K562 (cell line): ENCODE data around the gene ALG14.

ENCODE experiments used
- CREB1 ChIP-seq, 2 experiments: sonication (generic) in 1 of 2; formaldehyde crosslinking in 1 of 2; IDR thresholded peaks; 2 replicates each; pipeline versions ENCODE4 v1.6.1 to v1.8.0; 2012 to 2022; ENCODE audit warnings: inconsistent platforms in 1 of 2, mild to moderate bottlenecking in 1 of 2, missing genetic modification reagents in 1 of 2, moderate library complexity in 1 of 2
- ESRRA ChIP-seq: fragments of 450-650 bp; IDR thresholded peaks from 2 replicates; pipeline ENCODE4 v1.6.1; 2014; ENCODE audit warnings: low read depth, mild to moderate bottlenecking, moderate library complexity, borderline replicate concordance
- JUN ChIP-seq, 2 experiments: sonication (generic) in 1 of 2; formaldehyde crosslinking in 1 of 2; IDR thresholded peaks; 2 replicates each; pipeline versions ENCODE4 v1.6.1 to v1.8.0; 2012 to 2022; ENCODE audit warnings: borderline replicate concordance in 2 of 2, mild to moderate bottlenecking in 2 of 2, improper control_type of control experiment in 1 of 2, low read depth in 1 of 2, low read length in 1 of 2, missing genetic modification reagents in 1 of 2
- MAFF ChIP-seq: IDR thresholded peaks from 2 replicates; pipeline ENCODE4 v1.6.1; 2012; ENCODE audit warnings: low read length, improper control_type of control experiment
- SMAD1 ChIP-seq: fragments of 150-350 bp; IDR thresholded peaks from 2 replicates; pipeline ENCODE4 v1.6.1; 2014; ENCODE audit warnings: low read length, low read depth; ENCODE audit not compliant: partially characterized antibody
- ZFP30 ChIP-seq: fragments of 250-450 bp; sonication (Bioruptor Pico); IDR thresholded peaks from 2 replicates; pipeline ENCODE4 v1.8.0; 2022; ENCODE audit warnings: moderate library complexity, mild to moderate bottlenecking, inconsistent platforms, borderline replicate concordance
- ZNF197 ChIP-seq: fragments of 200-800 bp; sonication (Bioruptor generic); IDR thresholded peaks from 2 replicates; pipeline ENCODE4 v1.6.1; 2016; ENCODE audit warnings: low read depth, missing genetic modification characterization, missing compliant biosample characterization
- ZNF3 ChIP-seq: fragments of 250-450 bp; sonication (Bioruptor Pico); IDR thresholded peaks from 2 replicates; pipeline ENCODE4 v1.5.0; 2021; ENCODE audit warnings: mild to moderate bottlenecking, moderate library complexity
- ZNF384 ChIP-seq: IDR thresholded peaks from 2 replicates; pipeline ENCODE4 v1.6.1; 2012; ENCODE audit warnings: low read depth, low read length, improper control_type of control experiment
- ZNF408 ChIP-seq: fragments of 250-450 bp; sonication (Bioruptor Pico); IDR thresholded peaks from 2 replicates; pipeline ENCODE4 v1.4.0; 2020; ENCODE audit warnings: low read depth, mild to moderate bottlenecking, moderate library complexity
- TF ChIP-seq, protein P1 (sequence below): sonication (generic); formaldehyde crosslinking; IDR thresholded peaks from 2 replicates; pipeline ENCODE4 v1.8.1; 2023; ENCODE audit warnings: mild to moderate bottlenecking, missing genetic modification reagents
- TF ChIP-seq, protein P2 (sequence below): fragments of 250-450 bp; sonication (Bioruptor Pico); IDR thresholded peaks from 2 replicates; pipeline ENCODE4 v1.4.0; 2020; ENCODE audit warnings: mild to moderate bottlenecking
- TF ChIP-seq, protein P3 (sequence below): sonication (generic); formaldehyde crosslinking; IDR thresholded peaks from 2 replicates; pipeline ENCODE4 v1.5.0; 2020; ENCODE audit warnings: missing genetic modification reagents

DNA sequence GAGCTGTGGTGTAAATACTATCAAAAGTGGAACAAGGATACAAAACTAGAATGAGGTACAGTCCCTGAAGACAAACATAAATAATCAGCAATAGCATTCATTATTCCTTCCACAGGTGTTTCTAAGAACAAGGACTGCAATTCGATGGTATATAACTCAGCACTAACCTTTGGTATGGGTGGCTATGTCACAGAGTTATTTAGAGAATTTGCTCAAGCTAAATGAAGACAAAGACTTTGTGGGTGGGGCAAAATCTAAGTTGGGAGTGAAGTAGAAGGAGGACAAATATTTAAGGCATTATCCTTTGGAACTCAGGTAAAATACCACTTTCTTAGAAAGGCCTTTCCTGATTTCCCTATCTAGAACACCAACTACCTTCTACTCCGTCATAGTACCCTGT is 94.3 kb downstream of the ALG14 start:
- no peak for TF ChIP-seq ZNF3
- TF ChIP-seq ZNF197 (CRISPR knock-in tag) = no peak
- TF ChIP-seq, protein P1, sequence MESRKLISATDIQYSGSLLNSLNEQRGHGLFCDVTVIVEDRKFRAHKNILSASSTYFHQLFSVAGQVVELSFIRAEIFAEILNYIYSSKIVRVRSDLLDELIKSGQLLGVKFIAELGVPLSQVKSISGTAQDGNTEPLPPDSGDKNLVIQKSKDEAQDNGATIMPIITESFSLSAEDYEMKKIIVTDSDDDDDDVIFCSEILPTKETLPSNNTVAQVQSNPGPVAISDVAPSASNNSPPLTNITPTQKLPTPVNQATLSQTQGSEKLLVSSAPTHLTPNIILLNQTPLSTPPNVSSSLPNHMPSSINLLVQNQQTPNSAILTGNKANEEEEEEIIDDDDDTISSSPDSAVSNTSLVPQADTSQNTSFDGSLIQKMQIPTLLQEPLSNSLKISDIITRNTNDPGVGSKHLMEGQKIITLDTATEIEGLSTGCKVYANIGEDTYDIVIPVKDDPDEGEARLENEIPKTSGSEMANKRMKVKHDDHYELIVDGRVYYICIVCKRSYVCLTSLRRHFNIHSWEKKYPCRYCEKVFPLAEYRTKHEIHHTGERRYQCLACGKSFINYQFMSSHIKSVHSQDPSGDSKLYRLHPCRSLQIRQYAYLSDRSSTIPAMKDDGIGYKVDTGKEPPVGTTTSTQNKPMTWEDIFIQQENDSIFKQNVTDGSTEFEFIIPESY (CRISPR knock-in tag) = no peak
- TF ChIP-seq MAFF = no peak
- no peak for TF ChIP-seq ZFP30 (CRISPR knock-in tag)
- no peak for TF ChIP-seq JUN (IDR thresholded peaks at IDR 0.05; ENCODE audit: borderline replicate concordance, low read depth, low read length)
- TF ChIP-seq JUN (CRISPR knock-in tag; IDR thresholded peaks at IDR 0.05; ENCODE audit: borderline replicate concordance) = no peak
- TF ChIP-seq, protein P2, sequence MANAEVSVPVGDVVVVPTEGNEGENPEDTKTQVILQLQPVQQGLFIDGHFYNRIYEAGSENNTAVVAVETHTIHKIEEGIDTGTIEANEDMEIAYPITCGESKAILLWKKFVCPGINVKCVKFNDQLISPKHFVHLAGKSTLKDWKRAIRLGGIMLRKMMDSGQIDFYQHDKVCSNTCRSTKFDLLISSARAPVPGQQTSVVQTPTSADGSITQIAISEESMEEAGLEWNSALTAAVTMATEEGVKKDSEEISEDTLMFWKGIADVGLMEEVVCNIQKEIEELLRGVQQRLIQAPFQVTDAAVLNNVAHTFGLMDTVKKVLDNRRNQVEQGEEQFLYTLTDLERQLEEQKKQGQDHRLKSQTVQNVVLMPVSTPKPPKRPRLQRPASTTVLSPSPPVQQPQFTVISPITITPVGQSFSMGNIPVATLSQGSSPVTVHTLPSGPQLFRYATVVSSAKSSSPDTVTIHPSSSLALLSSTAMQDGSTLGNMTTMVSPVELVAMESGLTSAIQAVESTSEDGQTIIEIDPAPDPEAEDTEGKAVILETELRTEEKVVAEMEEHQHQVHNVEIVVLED (CRISPR knock-in tag) = no peak
- no peak for TF ChIP-seq CREB1 (IDR thresholded peaks at IDR 0.05)
- no peak for TF ChIP-seq CREB1 (CRISPR knock-in tag; IDR thresholded peaks at IDR 0.05)
- TF ChIP-seq ZNF384 = no peak
- no peak for TF ChIP-seq ZNF408 (CRISPR knock-in tag)
- TF ChIP-seq ESRRA = no peak
- TF ChIP-seq, protein P3, sequence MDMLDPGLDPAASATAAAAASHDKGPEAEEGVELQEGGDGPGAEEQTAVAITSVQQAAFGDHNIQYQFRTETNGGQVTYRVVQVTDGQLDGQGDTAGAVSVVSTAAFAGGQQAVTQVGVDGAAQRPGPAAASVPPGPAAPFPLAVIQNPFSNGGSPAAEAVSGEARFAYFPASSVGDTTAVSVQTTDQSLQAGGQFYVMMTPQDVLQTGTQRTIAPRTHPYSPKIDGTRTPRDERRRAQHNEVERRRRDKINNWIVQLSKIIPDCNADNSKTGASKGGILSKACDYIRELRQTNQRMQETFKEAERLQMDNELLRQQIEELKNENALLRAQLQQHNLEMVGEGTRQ (CRISPR knock-in tag) = no peak
- no peak for TF ChIP-seq SMAD1
